ENCODE data around the gene ZNF14.
A peak's percentile ranks its signal among the peaks of the same experiment; 100 is the strongest.
"Not testable (repeated sequence)": the region's sequence is repeated elsewhere in the genome, so short reads cannot be mapped to it uniquely, and the experiment has no call there.

The ZNF14 gene

GRCh38 chr19:19696386-19696785, 36.5 kb downstream of the ZNF14 start:
- DNase-seq (ENCODE audit: extremely low read depth in 1 of 2, low read depth in 1 of 2): no peak

DNA sequence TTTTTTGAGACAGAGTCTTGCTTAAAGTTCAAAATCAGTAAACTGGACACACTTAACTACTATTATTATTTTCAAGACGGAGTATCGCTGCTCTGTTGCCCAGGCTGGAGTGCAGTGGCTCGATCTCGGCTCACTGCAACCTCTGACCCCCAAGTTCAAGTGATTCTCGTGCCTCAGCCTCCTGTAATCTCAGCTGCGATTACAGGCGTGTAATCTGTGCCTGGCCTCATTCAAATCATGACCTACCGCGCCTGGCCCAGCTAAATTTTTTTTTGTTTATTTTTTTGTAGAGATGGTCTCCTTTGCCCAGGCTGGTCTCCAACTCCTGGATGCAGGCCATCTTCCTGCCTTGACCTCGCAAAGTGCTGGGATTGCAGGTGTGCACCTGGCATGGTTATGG, 41.2 kb downstream of the ZNF14 start:
- no peak for DNase-seq (ENCODE audit: extremely low read depth in 1 of 2, low read depth in 1 of 2)

GRCh38 chr19:19689023-19689422, 43.9 kb downstream of the ZNF14 start:
- DNase-seq (ENCODE audit: extremely low read depth in 1 of 2, low read depth in 1 of 2): not testable (repeated sequence)

- no peak for DNase-seq (ENCODE audit: extremely low read depth in 1 of 2, low read depth in 1 of 2)
Measured at GRCh38 chr19:19687090-19687489, 45.8 kb downstream of the ZNF14 start.

- no peak for DNase-seq (ENCODE audit: extremely low read depth in 1 of 2, low read depth in 1 of 2)
Measured at GRCh38 chr19:19686580-19686979, 46.3 kb downstream of the ZNF14 start.

- DNase-seq (ENCODE audit: extremely low read depth in 1 of 2, low read depth in 1 of 2): not testable (repeated sequence)
Measured at GRCh38 chr19:19686119-19686518, 46.8 kb downstream of the ZNF14 start.

DNA sequence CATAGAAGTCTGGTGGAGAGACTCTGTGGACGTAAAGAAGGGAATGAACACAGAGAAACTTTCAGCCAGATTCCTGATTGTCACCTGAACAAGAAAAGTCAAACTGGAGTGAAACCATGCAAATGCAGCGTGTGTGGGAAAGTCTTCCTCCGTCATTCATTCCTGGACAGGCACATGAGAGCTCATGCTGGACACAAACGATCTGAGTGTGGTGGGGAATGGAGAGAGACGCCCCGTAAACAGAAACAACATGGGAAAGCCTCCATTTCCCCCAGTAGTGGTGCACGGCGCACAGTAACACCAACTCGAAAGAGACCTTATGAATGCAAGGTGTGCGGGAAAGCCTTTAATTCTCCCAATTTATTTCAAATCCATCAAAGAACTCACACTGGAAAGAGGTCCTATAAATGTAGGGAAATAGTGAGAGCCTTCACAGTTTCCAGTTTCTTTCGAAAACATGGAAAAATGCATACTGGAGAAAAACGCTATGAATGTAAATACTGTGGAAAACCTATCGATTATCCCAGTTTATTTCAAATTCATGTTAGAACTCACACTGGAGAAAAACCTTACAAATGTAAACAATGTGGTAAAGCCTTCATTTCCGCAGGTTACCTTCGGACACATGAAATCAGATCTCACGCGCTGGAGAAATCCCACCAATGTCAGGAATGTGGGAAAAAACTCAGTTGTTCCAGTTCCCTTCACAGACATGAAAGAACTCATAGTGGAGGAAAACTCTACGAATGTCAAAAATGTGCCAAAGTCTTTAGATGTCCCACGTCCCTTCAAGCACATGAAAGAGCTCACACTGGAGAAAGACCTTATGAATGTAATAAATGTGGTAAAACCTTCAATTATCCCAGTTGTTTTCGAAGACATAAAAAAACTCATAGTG, 53.5 kb downstream of the ZNF14 start:
- DNase-seq (ENCODE audit: extremely low read depth in 1 of 2, low read depth in 1 of 2): no peak

GRCh38 chr19:19677579-19677978, 55.3 kb downstream of the ZNF14 start:
- no peak for DNase-seq (ENCODE audit: extremely low read depth in 1 of 2, low read depth in 1 of 2)

GRCh38 chr19:19674315-19674714, 58.6 kb downstream of the ZNF14 start:
- no peak for DNase-seq (ENCODE audit: extremely low read depth in 1 of 2, low read depth in 1 of 2)

- no peak for DNase-seq (ENCODE audit: extremely low read depth in 1 of 2, low read depth in 1 of 2)
Measured at GRCh38 chr19:19672816-19673215, 60.1 kb downstream of the ZNF14 start.

DNA sequence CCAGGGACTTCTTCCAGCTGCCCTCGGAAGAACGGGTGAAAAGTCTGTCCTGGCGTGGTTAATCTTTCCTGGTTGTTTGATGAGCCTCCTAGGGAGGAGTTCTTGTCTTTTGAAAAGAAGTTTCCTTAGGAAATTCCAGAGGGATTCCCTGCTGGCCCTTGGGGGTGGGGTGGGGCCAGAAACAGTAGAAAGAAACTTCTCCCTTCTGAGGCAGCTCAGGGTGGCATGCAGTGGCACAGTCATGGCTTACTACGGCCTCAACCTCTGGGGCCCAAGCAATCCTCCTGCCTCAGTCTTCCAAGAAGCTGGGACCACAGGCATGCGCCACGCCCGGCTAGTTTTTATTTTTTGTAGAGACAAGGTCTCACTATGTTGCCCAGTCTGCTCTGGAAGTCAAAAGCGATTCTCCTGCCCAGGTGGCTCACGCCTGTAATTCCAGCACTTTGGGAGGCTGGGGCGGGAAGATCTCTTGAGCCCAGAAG, 62.8 kb downstream of the ZNF14 start:
- DNase-seq (ENCODE audit: extremely low read depth in 1 of 2, low read depth in 1 of 2): no peak

GRCh38 chr19:19668230-19669012, 64.5 kb downstream of the ZNF14 start, which contains the start of gene ZNF101:
ZNF101 (plus strand) TSS chr19:19668839; CDS start chr19:19668964, 125 bp downstream.
- DNase-seq (ENCODE audit: extremely low read depth in 1 of 2, low read depth in 1 of 2): peak; percentile 82 to 89

DNA sequence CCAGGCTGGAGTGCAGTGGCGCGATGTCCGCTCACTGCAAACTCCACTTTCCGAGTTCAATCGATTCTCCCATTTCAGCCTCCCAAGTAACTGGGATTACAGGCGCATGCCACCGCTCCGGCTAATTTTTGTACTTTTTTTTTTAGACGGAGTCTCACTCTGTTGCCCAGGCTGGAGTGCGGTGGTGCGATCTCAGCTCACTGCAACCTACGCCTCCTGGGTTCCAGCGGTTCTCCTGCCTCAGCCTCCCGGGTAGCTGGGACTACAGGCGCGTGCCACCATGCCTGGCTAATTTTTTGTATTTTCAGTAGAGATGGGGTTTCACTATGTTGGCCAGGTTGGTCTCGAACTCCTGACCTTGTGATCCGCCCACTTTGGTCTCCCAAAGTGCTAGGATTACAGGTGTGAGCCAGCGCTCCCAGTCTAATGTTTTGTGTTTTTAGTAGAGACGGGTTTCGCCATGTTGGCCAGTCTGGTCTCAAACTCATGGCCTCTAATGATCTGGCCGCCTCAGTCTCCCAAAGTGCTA, 67.4 kb downstream of the ZNF14 start:
- not testable (repeated sequence) for DNase-seq (ENCODE audit: extremely low read depth in 1 of 2, low read depth in 1 of 2)

DNA sequence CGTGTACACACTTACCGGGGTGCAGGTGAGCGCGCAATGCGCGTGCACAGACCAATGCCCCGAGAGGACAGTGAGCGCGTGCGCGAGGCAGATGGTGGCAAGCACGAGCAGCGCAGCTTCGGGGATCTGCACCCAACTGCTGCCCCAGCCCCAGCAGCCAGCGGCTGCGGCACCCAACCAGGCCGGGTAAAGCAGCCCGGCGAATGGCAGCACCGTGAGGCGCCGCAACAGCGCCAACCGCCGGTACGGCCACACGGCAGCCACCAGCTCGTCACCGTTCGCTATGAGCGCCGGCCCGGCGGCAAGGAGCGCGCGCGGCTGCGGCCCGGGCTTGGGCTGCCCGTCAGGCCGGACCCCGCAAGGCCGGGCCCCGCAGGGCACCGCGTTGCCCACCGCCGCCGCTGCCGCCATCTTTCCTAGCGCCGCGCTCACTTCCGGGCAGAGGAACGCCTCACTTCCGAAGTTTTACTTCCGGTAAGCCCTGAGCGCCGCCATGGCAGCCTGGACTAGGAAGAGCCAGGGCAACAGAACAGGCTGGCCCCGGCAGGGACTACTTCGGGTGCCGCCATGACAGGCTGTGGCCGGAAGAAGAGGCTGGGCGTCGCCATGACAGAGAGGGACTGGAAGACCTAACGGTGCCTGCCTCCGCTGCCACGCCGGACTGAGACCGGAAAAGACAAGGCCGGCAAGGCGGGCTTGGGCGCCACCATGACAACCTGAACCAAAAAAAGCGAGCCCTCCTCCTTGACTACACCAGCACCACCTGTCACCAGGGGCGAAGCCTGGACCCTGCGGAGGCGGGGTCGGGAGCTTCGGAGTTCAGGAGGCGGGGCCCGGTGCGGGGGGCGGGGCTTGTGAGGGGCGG, 69.4 kb downstream of the ZNF14 start, which contains the start of gene ATP13A1:
TSS of gene ATP13A1 (minus strand) at position 421 of the 865 bp plus-strand sequence. CDS start at position 411, 10 bp downstream.
- peak; percentile 88 to 89 for DNase-seq (ENCODE audit: extremely low read depth in 1 of 2, low read depth in 1 of 2)

GRCh38 chr19:19662871-19663255, 70.0 kb downstream of the ZNF14 start:
- DNase-seq (ENCODE audit: extremely low read depth in 1 of 2, low read depth in 1 of 2): no peak

DNA sequence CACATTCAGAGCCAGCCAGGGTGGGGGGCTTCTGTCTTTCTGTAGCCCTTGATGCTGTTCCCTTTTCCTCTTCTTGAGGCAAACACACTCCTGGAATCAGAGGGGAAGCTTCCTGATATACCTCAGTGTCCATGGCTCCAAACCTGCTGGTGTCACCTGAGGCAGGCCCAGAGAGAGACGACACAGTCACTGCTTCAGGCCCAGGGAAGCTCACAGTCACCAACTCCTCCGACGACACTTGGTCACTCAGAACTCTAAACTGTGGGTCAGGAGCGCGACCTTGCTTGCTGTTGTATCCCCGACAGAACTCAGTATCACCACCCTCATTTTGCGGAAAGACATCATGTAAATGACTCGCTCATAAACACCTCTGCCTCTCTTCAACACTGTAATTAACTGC, 70.6 kb downstream of the ZNF14 start:
- no peak for DNase-seq (ENCODE audit: extremely low read depth in 1 of 2, low read depth in 1 of 2)

- no peak for DNase-seq (ENCODE audit: extremely low read depth in 1 of 2, low read depth in 1 of 2)
Measured at GRCh38 chr19:19661675-19662251, 71.1 kb downstream of the ZNF14 start.

GRCh38 chr19:19661141-19661674, 71.7 kb downstream of the ZNF14 start:
- DNase-seq (ENCODE audit: extremely low read depth in 1 of 2, low read depth in 1 of 2): no peak

Measured in activated CD8-positive, alpha-beta memory T cell treated with anti-CD3 and anti-CD28 coated beads for 1 hour (primary cell).